Activated T-helper 1 cell treated with anti-CD3 and anti-CD28 coated beads, Interleukin-2, amount 50 U/mL, for 16 hours (primary cell): ENCODE measurements around the gene KPNA6.
"Not testable (repeated sequence)": the region's sequence is repeated elsewhere in the genome, so short reads cannot be mapped to it uniquely, and the experiment has no call there.

Source experiments
- DNase-seq, 2 donors: peaks; one replicate each; pipeline ENCODE4 v3.0.0-alpha.2; 2020; ENCODE audit warnings: low read depth in 1 of 2, low spot score in 1 of 2

KPNA6 gene

DNA sequence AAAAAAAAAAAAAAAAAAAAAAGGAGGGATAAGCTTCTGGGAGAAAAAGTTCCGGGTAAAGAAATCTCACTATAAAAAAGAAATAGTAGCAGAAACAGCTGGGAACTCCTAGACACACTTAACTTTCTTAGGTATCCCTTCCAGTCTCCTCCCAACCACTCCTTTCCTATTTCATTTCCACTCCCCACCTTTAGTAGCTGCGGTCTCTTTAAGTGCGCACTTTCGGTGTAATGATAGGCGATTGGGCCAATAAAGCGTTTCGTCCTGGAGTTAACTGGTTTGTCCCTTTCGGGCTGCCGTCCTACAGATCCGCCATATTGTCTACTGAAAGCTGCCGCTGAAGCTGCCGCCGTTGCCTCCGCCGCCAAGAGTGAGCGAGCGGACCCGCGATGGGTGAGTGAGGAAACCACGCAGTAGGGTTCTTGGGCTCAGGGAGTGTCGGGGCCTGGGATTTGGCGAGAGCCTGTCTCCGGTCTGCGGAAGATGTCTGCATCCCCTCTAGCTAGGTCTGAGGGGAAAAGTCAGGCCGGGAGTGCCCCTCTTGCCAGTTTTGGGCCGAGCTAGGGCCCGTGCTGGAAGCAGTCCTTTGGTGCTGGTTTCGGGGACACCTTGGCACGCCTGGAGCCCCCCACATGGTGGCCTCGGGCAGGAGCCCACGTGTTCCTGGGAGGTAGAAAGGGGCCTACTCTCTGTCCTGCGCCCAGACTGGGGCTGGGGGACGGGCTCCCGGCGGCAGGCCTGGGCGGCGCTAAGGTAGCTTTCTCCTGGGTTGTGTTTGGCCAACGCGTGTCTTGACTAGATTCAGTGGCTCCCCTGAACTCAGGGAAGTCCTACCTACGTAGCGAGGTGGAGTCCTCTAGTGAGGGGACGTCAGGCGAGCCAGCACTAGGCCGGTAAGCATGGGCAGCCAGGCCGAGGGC, at the start of gene KPNA6:
KPNA6 (plus strand) TSS at position 315 of the 920 bp plus-strand sequence; CDS start at position 390, 75 bp downstream.
- DNase-seq: peak; percentile 77 to 82

DNA sequence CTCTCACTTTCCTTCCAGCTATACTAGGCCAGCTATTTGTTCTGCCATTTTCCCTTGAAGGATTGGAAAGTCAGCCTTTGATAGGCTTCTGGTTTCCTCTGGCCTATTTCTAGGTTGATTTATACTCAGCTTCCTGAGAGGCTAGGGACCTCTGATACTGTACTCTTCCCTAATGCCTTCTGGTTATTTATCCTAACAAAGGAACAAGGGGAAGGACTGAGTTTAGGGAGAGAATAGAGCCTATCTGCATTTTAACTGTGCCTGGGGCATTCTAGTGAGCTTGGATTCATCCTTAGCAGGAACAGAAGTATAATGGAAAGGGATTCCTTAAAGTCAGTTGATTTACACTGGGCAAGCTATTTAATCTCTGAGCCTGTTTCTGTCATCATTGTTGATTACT, 46.9 kb upstream of the KPNA6 start:
- no peak for DNase-seq

DNA sequence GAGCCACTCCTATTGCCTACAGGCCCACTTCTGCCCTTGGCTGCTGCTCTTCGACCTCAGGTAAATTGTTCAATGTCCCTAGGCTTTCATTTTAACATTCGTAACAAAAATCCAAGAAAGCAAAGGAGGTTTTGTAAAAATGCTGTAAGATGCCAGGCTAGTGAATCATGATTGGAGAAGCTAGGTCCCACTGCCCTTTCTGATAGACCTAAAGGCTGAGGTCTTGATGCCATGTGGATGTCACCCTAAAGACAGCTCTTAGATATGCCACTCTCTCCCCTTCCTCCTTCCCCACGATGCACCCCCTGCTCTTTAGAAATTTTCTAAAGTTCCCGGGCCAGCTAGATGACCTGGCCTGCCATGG, 45.0 kb upstream of the KPNA6 start:
- no peak for DNase-seq

DNA sequence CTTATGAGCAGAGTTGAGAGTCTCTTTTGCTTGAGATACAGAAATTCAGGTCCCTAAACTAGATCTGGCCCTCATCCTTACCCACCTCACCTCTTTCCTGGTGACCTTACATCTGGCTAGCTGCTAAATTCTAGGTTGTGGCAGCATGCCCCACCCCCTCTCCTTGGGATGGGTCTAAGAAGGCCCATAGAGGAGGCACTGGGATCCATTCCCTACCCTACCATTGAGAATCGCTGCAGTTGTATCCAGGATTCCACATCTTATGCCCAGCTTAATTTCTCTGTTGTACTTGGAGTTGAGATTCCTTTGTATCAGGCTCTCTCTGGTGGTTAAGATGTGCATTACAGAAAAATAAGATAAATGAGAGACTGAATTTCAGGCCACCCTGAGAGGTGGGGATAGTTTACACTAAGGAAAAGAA, 44.6 kb upstream of the KPNA6 start:
- DNase-seq: no peak

DNA sequence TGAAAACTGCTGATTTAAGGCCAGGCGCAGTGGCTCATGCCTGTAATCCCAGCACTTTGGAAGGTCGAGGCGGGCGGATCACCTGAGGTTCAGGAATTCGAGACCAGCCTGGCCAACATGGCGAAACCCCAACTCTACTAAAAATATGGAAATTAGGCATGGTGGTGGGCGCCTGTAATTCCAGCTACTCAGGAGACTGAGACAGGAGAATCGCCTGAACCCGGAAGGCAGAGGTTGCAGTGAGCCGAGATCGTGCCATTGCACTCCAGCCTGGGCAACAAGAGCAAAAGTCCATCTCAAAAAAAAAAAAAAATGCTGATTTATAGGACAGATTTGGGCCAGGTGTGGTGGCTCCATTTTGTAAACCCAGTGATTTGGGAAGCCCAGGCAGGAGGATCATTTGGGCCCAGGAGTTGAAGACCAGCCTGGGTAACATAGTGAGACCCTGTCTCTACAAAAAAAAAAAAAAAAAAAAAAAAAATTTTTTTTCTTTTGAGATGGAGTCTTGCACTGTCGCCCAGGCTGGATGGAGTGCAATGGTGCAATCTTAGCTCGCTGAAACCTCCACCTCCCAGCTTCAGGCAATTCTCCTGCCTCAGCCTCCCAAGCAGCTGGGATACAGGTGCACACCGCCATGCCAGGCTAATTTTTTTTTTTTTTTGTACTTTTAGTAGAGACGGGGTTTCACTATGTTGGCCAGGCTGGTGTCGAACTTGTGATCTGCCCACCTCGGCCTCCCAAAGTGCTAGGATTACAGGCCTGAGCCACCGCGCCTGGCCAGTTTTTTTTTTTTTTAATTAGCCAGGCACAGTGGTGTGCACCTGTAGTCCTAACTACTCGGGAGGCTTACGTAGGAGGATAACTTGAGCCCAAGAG, 42.0 kb upstream of the KPNA6 start:
- not testable (repeated sequence) for DNase-seq

DNA sequence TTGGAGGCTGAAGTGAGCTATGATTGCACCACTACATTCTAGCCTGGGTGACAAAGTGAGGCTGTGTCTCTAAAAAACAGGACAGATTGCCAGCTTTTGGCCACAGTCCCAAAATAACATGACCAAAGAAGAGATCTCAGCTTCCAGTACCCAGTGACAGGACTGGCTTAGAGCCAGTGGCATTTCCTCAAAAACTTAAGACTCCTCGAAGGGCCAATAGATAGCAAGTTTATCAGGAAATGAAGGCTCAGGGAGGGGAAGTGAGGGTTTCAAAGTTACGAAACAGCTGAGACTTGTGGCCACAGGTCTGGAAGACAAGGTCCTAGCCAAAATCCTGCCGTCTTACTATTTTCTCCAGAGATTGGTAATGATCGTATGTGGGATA, 41.4 kb upstream of the KPNA6 start:
- DNase-seq: no peak

DNA sequence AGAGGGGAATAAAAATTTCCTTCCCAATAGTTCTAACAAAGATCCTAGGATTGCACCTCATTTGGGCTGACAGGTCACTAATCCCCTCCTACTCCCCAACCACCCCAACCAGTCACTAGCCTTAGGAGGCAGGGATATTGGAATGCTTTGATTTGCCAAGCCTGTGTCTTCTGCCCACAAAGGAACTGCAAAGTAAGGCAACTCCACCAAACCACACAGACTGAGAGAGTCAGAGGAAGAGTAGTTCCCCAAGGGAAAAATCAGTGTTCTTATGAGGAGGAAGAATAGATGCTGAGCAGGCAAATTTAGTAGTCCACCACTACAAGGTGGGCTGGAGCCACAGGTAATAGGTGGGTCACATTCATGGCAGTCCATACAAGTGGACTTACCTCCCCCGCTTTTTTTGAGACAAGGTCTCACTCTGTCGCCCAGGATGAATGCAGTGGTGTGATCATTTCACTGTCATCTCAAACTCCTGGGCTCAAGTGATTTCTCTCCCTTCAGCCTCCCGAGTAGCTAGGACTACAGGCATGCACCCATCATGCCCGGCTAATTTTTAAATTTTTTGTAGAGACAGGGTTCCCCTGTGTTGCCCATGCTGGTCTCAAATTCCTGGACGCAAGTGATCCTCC, 38.8 kb upstream of the KPNA6 start:
- DNase-seq: no peak

DNA sequence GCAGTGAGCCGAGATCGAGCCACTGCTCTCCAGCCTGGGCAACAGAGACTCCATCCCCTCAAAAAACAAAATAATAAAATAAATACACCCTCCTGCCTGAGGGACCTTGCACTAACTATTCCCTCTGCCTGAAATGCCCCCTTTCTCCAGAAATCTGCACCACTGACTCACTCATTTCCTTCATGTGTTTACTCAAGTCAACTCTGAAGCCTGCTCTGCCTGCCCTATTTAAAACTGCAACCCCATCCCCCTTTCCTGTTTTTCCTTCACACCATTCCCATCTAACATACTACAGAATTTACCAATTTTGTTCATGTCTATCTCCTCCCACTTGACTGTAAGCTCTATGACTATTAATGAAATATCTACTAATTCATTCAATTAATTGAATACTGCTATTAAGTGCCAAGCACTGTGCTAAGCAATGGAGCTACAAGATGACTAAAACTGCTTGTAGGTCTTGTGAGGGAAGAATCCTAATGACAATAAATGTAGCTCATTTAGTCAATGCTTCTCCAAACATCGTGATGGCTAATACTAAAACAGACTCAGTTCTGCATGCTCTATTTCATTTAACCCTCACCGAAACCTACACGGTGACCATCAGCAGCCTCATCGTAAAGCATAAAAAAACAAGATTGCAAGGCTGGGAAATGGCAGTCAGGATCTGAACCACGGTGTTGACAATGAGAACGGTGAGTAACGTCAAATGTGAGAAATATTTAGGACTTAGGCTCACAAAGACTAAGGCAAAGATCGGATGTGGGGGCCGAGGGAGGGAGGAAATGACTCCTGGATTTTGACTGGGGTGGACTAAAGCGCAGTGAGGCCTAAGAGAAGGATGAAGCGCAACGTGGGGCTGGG, 35.9 kb upstream of the KPNA6 start:
- DNase-seq: no peak

DNA sequence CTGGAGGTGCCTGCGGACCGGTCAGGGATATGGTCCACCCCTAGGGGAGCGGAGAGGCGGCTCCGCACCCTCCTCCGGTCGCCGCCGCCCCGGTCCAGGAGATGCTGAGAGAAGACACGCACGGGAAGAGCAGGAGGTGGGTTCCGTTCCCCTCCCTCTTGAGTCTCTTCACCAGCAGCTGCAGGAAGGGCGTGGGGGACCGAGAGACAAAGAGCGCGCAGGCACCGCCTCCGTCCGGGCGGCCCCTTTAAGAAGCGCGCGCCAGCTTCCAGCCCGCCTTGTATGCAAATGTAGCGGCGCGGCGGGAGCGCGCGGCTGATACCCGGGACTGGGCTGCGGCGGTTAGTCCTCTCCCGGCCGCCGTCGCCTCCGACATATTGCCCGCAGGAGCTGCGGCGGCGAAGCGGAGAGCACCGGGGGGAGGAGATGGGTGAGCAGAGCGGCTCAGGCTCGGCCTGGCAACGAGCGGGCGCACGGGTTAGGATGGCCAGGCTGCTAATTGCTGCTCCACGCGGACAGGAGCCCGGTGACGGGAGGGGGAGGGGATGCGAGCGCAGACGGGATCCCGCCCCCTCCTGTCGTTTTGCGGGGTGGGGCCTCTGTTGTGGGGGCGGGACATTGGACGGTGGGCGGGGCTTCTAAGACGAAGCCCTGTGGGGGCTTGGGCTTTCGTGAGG, 35.1 kb upstream of the KPNA6 start, which contains the start of gene TMEM39B:
TMEM39B (plus strand) TSS at position 318 of the 677 bp plus-strand sequence; CDS start at position 427, 109 bp downstream.
- peak; percentile 84 to 89 for DNase-seq

DNA sequence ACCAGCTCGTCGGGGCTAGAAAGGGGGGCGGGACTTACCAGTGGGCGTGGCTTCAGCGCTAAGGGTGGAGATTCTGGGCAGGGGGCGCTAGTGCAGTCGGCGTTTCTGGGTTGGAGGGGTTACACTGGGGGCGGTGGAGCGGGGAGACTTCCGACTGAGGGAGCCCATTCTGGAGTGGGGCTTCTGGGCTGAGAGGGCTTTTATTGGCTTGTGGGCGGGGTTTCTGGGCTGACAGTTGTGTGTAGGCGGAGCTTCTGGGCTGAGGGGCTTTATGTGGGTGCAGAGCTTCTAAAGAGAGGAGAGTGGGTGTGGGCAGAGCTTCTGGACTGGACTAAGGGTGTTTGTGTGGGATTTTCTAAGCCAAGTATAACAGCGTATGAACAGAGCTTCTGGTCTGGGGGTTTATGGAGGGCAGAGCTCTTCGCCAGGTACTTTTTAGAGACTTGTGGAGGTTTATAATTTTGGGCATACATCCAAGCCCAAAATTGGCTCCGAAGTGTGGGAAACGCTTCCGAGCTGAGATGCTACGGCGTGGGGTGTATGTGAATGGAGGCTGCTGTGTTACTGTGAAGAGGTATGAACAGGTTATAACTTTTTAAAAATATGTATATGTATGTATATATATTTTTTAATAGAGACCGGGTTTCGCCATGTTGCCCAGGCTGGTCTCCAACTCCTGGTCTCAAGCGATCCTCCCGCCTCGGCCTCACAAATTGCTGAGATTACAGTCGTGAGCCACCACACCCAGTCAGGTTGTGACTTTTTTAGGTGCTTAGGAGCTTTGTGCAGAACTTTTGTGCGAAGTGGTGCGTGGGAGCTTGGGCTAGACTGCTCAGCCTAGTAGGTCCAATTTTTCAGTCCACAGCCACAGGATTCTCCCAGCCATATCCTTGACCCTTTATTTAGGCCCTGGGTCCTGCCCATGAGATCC, 34.3 kb upstream of the KPNA6 start:
- no peak for DNase-seq

DNA sequence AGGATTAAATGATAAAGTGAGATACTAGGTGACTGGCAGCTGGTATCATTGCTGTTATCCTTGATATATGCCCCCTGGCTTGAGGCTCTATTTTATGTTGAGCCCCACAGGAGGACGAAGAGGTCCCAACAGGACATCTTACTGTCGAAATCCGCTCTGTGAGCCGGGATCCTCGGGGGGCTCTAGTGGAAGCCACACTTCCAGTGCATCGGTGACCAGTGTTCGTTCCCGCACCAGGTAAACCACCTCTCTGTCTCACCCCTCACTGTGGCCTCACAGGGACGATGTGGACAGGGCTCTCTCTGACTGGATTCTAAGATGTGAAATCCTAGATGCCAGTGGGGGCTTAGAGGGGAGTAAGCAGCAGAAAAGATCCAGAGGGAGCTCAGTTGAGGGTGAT, 33.0 kb upstream of the KPNA6 start:
- no peak for DNase-seq

DNA sequence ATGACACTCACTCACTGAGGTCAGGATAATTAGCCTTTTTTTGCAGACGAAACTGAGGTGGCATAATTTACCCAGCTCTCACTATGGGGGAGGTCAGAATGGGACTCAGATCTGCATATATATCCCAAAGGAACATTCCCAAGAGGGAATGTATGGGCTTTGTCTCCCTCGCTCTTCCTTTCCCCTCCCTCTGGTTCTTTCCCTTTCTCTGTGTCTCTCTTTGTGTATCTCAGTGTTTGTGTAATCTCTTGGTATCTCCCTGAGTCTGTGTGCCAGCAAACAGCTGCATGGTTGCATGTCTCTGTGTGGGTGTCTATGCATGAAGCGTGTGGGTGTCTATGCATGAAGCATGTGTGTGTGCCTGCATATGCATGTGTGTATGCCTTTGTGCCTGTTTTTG, 30.4 kb upstream of the KPNA6 start:
- DNase-seq: no peak

DNA sequence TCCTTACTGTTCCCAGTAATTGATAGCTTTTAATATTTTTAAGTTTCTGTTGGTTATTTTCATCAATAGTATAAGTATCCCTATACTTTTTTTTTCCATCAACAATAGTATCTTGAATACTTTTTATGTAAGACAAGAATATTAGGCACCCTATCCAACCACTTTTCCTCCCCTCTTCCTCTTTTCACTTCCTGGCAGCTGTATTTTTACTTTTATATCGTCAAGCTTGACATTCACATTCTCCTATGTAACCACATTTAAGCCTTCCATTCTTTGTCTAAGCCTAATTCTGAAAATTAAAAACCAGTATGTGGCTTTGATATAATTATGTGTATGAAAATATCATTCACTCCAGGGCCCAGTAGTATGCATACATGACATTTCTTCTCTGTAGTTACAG, 25.8 kb upstream of the KPNA6 start:
- DNase-seq: no peak

DNA sequence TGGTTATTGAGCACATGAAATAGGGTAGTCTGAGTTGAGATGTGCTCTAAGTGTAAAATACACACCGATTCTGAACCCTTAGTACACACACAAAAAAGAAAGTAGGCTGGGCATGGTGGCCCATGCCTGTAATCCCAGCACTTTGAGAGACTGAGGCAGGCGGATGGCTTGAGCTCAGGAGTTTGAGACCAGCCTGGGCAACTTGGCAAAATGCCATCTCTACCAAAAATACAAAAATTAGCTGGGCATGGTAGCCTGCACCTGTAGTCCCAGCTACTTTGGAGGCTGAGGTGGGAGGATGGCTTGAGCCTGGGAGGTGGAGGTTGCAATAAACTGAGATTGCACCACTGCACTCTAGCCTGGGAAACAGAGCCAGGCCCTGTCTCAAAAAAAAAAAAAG, 21.5 kb upstream of the KPNA6 start:
- DNase-seq: not testable (repeated sequence)

DNA sequence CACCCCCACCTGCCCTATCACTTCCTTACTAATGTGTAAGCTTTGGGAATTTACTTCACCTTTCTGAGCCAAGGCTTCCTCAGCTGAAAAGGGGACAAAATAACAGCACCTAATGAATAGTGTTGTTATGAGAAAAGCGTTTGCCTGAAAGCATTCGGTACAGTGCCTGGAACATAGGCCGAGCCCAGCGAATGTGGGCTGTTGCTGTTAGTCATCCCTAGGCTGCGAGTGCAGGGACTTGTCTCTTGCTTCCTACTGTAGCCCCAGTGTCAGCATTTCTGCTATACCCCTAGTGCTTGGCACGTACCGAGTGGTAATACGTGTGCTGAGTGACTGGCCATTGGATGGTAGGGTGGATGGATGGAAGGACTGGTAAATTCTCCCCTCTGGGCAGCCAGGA, 16.7 kb upstream of the KPNA6 start:
- DNase-seq: no peak

DNA sequence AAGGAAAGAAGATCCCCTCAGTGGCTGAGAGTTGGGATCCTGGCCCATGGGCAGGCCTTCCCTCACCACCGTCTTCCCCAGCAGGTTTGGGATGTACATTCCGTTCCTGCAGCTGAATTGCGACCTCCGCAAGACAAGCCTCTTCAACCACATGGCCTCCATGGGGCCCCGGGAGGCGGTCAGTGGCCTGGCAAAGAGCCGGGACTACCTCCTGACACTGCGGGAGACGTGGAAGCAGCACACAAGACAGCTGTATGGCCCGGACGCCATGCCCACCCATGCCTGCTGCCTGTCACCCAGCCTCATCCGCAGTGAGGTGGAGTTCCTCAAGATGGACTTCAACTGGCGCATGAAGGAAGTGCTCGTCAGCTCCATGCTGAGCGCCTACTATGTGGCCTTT, 16.3 kb upstream of the KPNA6 start:
- no peak for DNase-seq

DNA sequence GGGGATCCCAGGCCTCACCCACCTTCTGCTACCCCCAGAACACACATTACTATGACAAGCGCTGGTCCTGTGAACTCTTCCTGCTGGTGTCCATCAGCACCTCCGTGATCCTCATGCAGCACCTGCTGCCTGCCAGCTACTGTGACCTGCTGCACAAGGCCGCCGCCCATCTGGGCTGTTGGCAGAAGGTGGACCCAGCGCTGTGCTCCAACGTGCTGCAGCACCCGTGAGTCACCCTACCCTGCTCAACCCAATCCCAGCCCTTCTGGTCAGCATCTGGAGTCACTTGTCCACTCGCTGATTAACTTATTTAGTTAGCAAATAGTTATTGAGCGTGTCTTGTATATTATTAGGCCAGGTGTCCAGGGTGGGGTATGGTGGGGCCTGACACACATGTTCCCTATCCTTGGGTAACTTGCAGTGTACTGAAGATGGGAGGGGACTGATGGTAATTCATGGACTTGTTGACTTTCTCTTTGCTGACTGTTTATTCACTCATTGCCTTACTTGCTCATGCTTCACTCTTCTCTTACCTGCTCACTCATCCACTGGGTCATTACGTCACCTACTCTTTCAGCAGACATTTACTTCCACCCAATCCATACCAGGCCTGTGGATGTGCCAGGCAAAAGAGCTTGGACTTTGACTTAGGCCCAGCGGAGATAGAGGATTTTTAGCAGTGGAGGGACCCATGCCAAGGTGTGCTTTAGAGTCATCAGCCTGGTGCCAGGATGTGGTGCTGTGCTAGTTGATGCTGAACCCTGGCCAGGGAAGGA, 12.9 kb upstream of the KPNA6 start:
- no peak for DNase-seq

DNA sequence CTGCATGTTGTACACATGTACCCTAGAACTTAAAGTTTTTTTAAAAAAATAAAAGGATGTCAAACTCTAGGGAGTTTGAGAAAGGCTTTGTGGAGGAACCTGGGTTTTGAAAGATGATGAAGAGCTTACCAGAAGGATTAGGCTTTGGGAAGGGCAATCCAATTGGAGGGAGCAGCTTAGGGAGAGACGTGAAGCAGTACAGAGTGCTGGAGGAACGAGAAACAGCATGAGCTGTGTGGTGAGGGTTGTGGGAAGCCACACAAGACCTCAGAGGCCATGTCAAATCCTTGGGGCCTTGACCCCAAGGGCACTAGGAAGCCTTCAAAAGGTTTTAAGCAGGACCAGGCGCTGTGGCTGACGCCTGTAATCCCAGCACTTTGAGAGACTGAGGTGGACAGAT, 8.4 kb upstream of the KPNA6 start:
- DNase-seq: no peak
